ENCODE results near the gene MIA2. TPM values are rescaled to one million over a fixed set of nuclear protein-coding genes. Genes with fewer than 3 reads are reported as not detected.

MIA2 gene
- total and polyA plus RNA-seq, 9 of the 15 experiments (the other 6 are each of a cell fraction or from before 2014, with no cell fraction given): 6.0 to 21.8 (median 12.8) TPM

DNA sequence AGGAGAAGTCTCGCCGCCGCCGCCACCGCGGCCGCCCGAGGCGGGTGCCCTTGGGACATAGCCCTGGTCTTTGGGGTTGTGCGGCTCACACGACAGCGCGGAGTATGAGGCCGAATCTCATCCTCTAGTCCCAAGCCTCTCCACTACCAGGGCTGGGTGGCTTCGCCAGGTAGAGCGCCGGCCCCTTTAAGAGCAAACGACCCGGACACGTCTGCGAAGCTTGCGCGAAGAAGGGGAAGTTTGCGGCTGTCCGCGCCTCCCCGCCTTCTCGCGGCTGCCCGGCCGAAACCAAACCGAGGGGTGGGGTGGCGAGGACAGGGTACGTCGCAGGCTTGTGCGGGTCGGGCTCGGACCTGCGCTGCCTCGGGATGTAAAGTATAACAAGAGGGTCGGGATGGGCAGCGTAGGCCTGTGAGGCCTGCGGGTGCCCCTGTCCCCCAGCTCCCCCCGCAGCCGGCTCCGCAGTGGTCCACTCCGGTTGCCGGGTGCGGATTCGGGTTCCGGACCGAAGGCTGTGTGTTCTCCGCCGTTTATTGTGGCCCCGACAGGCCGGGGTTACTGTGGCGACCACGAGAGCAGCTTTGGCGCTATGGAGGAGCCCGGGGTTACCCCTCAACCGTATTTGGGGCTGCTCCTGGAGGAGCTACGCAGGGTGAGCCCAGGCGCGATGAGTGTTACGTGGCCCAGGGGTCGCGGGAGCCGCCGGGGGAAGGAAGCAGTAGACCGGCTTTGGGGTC is 33.3 kb downstream of the MIA2 start (continued):
- no peak for TF ChIP-seq ZNF175 (CRISPR knock-in tag; IDR thresholded peaks at IDR 0.05; ENCODE audit: low read depth)
- no peak for TF ChIP-seq ZNF253 (CRISPR knock-in tag; conservative IDR thresholded peaks at IDR 0.05)
- no peak for TF ChIP-seq ZNF699 (CRISPR knock-in tag; IDR thresholded peaks at IDR 0.05; ENCODE audit: insufficient replicate concordance)
- TF ChIP-seq, protein P1, sequence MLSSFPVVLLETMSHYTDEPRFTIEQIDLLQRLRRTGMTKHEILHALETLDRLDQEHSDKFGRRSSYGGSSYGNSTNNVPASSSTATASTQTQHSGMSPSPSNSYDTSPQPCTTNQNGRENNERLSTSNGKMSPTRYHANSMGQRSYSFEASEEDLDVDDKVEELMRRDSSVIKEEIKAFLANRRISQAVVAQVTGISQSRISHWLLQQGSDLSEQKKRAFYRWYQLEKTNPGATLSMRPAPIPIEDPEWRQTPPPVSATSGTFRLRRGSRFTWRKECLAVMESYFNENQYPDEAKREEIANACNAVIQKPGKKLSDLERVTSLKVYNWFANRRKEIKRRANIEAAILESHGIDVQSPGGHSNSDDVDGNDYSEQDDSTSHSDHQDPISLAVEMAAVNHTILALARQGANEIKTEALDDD (IDR thresholded peaks at IDR 0.05): no peak
- TF ChIP-seq CBX5 (IDR thresholded peaks at IDR 0.05; ENCODE audit: borderline replicate concordance, low read depth): no peak
- TF ChIP-seq, protein P2, sequence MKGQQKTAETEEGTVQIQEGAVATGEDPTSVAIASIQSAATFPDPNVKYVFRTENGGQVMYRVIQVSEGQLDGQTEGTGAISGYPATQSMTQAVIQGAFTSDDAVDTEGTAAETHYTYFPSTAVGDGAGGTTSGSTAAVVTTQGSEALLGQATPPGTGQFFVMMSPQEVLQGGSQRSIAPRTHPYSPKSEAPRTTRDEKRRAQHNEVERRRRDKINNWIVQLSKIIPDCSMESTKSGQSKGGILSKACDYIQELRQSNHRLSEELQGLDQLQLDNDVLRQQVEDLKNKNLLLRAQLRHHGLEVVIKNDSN (CRISPR knock-in tag; IDR thresholded peaks at IDR 0.05): no peak
- TF ChIP-seq KAT7 (CRISPR knock-in tag; IDR thresholded peaks at IDR 0.05; ENCODE audit: borderline replicate concordance): no peak
- TF ChIP-seq SRF (CRISPR knock-in tag; IDR thresholded peaks at IDR 0.05): no peak
- TF ChIP-seq ZNF717 (CRISPR knock-in tag; IDR thresholded peaks at IDR 0.05): no peak
- TF ChIP-seq HNRNPL (IDR thresholded peaks at IDR 0.05; ENCODE audit: low read depth, low read length): no peak
- TF ChIP-seq RBM22 (IDR thresholded peaks at IDR 0.05; ENCODE audit: low read depth, low read length, poor library complexity, severe bottlenecking): no peak
- TF ChIP-seq SP1 (CRISPR knock-in tag; IDR thresholded peaks at IDR 0.05): no peak; the same call in 1 of the 2 replicates
- TF ChIP-seq, protein P3, sequence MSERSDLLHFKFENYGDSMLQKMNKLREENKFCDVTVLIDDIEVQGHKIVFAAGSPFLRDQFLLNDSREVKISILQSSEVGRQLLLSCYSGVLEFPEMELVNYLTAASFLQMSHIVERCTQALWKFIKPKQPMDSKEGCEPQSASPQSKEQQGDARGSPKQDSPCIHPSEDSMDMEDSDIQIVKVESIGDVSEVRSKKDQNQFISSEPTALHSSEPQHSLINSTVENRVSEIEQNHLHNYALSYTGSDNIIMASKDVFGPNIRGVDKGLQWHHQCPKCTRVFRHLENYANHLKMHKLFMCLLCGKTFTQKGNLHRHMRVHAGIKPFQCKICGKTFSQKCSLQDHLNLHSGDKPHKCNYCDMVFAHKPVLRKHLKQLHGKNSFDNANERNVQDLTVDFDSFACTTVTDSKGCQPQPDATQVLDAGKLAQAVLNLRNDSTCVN (CRISPR knock-in tag; IDR thresholded peaks at IDR 0.05): no peak
- TF ChIP-seq, protein P4, sequence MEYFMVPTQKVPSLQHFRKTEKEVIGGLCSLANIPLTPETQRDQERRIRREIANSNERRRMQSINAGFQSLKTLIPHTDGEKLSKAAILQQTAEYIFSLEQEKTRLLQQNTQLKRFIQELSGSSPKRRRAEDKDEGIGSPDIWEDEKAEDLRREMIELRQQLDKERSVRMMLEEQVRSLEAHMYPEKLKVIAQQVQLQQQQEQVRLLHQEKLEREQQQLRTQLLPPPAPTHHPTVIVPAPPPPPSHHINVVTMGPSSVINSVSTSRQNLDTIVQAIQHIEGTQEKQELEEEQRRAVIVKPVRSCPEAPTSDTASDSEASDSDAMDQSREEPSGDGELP (CRISPR knock-in tag; IDR thresholded peaks at IDR 0.05; ENCODE audit: borderline replicate concordance): peak; percentile 52
- TF ChIP-seq, protein P5, sequence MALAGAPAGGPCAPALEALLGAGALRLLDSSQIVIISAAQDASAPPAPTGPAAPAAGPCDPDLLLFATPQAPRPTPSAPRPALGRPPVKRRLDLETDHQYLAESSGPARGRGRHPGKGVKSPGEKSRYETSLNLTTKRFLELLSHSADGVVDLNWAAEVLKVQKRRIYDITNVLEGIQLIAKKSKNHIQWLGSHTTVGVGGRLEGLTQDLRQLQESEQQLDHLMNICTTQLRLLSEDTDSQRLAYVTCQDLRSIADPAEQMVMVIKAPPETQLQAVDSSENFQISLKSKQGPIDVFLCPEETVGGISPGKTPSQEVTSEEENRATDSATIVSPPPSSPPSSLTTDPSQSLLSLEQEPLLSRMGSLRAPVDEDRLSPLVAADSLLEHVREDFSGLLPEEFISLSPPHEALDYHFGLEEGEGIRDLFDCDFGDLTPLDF (CRISPR knock-in tag; IDR thresholded peaks at IDR 0.05): no peak
- TF ChIP-seq, protein P6, sequence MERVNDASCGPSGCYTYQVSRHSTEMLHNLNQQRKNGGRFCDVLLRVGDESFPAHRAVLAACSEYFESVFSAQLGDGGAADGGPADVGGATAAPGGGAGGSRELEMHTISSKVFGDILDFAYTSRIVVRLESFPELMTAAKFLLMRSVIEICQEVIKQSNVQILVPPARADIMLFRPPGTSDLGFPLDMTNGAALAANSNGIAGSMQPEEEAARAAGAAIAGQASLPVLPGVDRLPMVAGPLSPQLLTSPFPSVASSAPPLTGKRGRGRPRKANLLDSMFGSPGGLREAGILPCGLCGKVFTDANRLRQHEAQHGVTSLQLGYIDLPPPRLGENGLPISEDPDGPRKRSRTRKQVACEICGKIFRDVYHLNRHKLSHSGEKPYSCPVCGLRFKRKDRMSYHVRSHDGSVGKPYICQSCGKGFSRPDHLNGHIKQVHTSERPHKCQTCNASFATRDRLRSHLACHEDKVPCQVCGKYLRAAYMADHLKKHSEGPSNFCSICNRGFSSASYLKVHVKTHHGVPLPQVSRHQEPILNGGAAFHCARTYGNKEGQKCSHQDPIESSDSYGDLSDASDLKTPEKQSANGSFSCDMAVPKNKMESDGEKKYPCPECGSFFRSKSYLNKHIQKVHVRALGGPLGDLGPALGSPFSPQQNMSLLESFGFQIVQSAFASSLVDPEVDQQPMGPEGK (CRISPR knock-in tag; IDR thresholded peaks at IDR 0.05; ENCODE audit: borderline replicate concordance): no peak
- TF ChIP-seq, protein P7, sequence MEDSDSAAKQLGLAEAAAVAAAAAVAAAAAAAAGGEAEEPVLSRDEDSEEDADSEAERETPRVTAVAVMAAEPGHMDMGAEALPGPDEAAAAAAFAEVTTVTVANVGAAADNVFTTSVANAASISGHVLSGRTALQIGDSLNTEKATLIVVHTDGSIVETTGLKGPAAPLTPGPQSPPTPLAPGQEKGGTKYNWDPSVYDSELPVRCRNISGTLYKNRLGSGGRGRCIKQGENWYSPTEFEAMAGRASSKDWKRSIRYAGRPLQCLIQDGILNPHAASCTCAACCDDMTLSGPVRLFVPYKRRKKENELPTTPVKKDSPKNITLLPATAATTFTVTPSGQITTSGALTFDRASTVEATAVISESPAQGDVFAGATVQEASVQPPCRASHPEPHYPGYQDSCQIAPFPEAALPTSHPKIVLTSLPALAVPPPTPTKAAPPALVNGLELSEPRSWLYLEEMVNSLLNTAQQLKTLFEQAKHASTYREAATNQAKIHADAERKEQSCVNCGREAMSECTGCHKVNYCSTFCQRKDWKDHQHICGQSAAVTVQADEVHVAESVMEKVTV (CRISPR knock-in tag; IDR thresholded peaks at IDR 0.05): no peak
